ENCODE results near the gene FAM131B.

The FAM131B gene

GRCh38 chr7:143356414-143357050 lies 6.0 kb downstream of the FAM131B start:
- no peak for DNase-seq

GRCh38 chr7:143355450-143356385 lies 6.8 kb downstream of the FAM131B start:
- DNase-seq = no peak

GRCh38 chr7:143354965-143355364 lies 7.5 kb downstream of the FAM131B start:
- no peak for DNase-seq

- no peak for DNase-seq
Observed at GRCh38 chr7:143354376-143354775, 8.1 kb downstream of the FAM131B start.

- peak; percentile 45 for DNase-seq
Observed at GRCh38 chr7:143352531-143353002, 9.9 kb downstream of the FAM131B start.

GRCh38 chr7:143351574-143351973 lies 10.9 kb downstream of the FAM131B start:
- DNase-seq = no peak

- no peak for DNase-seq
Observed at GRCh38 chr7:143351060-143351459, 11.5 kb downstream of the FAM131B start.

GRCh38 chr7:143347950-143348349 lies 14.6 kb downstream of the FAM131B start:
- DNase-seq = no peak

- DNase-seq = no peak
Observed at GRCh38 chr7:143346018-143346417, 16.5 kb downstream of the FAM131B start.

GRCh38 chr7:143345428-143345900 lies 17.0 kb downstream of the FAM131B start:
- peak; percentile 5 for DNase-seq

GRCh38 chr7:143343596-143343995 lies 18.9 kb downstream of the FAM131B start:
- DNase-seq = no peak

- DNase-seq = no peak
Observed at GRCh38 chr7:143341842-143342241, 20.7 kb downstream of the FAM131B start.

- DNase-seq = no peak
Observed at GRCh38 chr7:143337216-143337615, 25.3 kb downstream of the FAM131B start.

GRCh38 chr7:143334244-143334643 lies 28.3 kb downstream of the FAM131B start:
- DNase-seq = no peak

- DNase-seq = peak; percentile 85
Observed at GRCh38 chr7:143331179-143331801, 31.2 kb downstream of the FAM131B start.

- DNase-seq = no peak
Observed at GRCh38 chr7:143329471-143330170, 32.9 kb downstream of the FAM131B start.

GRCh38 chr7:143327903-143328302 lies 34.6 kb downstream of the FAM131B start:
- peak; percentile 42 for DNase-seq

GRCh38 chr7:143325240-143325639 lies 37.3 kb downstream of the FAM131B start:
- no peak for DNase-seq

- DNase-seq = peak; percentile 9
Observed at GRCh38 chr7:143323653-143324052, 38.9 kb downstream of the FAM131B start.

- peak; percentile 39 for DNase-seq
Observed at GRCh38 chr7:143322760-143323633, 39.5 kb downstream of the FAM131B start.

GRCh38 chr7:143321734-143322133 lies 40.8 kb downstream of the FAM131B start:
- peak; percentile 42 for DNase-seq

- DNase-seq = no peak
Observed at GRCh38 chr7:143321242-143321641, 41.3 kb downstream of the FAM131B start.
